ENCODE data around the gene KIF5A.

The KIF5A gene

GRCh38 chr12:57606399-57606798 is 56.6 kb downstream of the KIF5A start:
- DNase-seq (ENCODE audit: low spot score), result no peak
- TF ChIP-seq CTCF (IDR thresholded peaks at IDR 0.05; ENCODE audit: borderline replicate concordance, control extremely low read depth, extremely low read depth, insufficient read depth, missing control alignments), result no peak
- in situ Hi-C loops (cut with MboI; ENCODE audit: low sequenced_read_pairs, unreplicated experiment), result no loop called here

GRCh38 chr12:57606821-57607220 is 57.0 kb downstream of the KIF5A start:
- no peak for DNase-seq (ENCODE audit: low spot score)
- no peak for TF ChIP-seq CTCF (IDR thresholded peaks at IDR 0.05; ENCODE audit: borderline replicate concordance, control extremely low read depth, extremely low read depth, insufficient read depth, missing control alignments)
- in situ Hi-C loops (cut with MboI; ENCODE audit: low sequenced_read_pairs, unreplicated experiment), result no loop called here

- in situ Hi-C loops (cut with MboI; ENCODE audit: low sequenced_read_pairs, unreplicated experiment), result no loop called here
Measured at GRCh38 chr12:57607958-57608663, 58.3 kb downstream of the KIF5A start.

GRCh38 chr12:57609101-57609780 is 59.4 kb downstream of the KIF5A start:
- no peak for TF ChIP-seq CTCF (IDR thresholded peaks at IDR 0.05; ENCODE audit: borderline replicate concordance, control extremely low read depth, extremely low read depth, insufficient read depth, missing control alignments)
- in situ Hi-C loops (cut with MboI; ENCODE audit: low sequenced_read_pairs, unreplicated experiment), result no loop called here
- DNase-seq (ENCODE audit: low spot score), result peak; percentile 15

More at GRCh38 chr12:57607958-57608663, 58.3 kb downstream of the KIF5A start:
- no peak for TF ChIP-seq CTCF (IDR thresholded peaks at IDR 0.05; ENCODE audit: borderline replicate concordance, control extremely low read depth, extremely low read depth, insufficient read depth, missing control alignments)
- no peak for DNase-seq (ENCODE audit: low spot score)

GRCh38 chr12:57609781-57610553 is 60.1 kb downstream of the KIF5A start:
- in situ Hi-C loops (cut with MboI; ENCODE audit: low sequenced_read_pairs, unreplicated experiment), result no loop called here
- no peak for DNase-seq (ENCODE audit: low spot score)
- TF ChIP-seq CTCF (IDR thresholded peaks at IDR 0.05; ENCODE audit: borderline replicate concordance, control extremely low read depth, extremely low read depth, insufficient read depth, missing control alignments), result no peak

GRCh38 chr12:57610554-57611107 is 60.8 kb downstream of the KIF5A start:
- DNase-seq (ENCODE audit: low spot score), result peak; percentile 51
- in situ Hi-C loops (cut with MboI; ENCODE audit: low sequenced_read_pairs, unreplicated experiment), result no loop called here
- no peak for TF ChIP-seq CTCF (IDR thresholded peaks at IDR 0.05; ENCODE audit: borderline replicate concordance, control extremely low read depth, extremely low read depth, insufficient read depth, missing control alignments)
